Measurements from ENCODE around the gene PPIF. TPM values are rescaled to one million over a fixed set of nuclear protein-coding genes. Genes with fewer than 3 reads are reported as not detected.

Gene PPIF
- total RNA-seq, 3 donors from 2014 or later, result 54.6 to 88.5 (median 77.3) TPM

DNA sequence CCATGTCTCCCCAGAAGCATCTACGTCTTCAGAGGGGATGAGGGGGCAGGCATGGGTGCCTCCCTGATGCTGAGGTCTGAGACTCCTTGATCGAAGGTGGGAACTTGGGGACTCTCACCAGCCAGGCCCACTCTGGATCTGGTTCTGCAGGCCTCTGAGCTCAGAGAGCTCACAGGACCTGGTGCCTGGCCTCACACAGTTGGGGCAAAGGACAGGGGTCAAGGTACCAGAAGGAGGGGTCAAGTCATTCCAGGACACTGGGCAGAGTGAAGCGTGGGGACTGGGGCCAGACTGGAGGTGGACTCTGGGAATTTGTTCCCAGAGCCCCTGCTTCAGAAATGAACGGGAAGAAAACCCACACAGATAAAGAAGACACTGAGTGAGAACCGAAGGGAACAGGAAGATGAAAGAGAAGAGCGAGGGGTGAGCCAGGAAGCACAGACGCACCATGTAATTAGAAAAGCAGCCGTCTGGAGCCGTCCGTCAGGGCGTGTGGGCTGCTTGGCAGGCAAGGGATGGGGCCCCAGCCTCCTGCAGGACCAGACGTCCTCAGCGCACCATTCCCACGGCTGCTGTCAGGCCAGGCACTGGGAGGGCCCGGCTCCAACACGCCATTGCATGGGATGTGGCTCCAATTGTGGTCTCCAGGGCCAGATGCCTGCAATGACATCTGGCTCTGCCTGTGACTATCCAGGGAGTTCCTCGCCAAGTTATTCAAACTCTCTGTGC, 50.5 kb downstream of the PPIF start:
- Histone ChIP-seq H3K4me1 (ENCODE audit: low read depth) (peaks cover 7% of the 10 kb centered on the region), H3K36me3 (ENCODE audit: low read depth) (no peaks in the 10 kb centered on the region), H3K9me3 (no peaks in the 10 kb centered on the region), H3K4me3 (no peak overlapping the region)
- TF ChIP-seq, protein P1, sequence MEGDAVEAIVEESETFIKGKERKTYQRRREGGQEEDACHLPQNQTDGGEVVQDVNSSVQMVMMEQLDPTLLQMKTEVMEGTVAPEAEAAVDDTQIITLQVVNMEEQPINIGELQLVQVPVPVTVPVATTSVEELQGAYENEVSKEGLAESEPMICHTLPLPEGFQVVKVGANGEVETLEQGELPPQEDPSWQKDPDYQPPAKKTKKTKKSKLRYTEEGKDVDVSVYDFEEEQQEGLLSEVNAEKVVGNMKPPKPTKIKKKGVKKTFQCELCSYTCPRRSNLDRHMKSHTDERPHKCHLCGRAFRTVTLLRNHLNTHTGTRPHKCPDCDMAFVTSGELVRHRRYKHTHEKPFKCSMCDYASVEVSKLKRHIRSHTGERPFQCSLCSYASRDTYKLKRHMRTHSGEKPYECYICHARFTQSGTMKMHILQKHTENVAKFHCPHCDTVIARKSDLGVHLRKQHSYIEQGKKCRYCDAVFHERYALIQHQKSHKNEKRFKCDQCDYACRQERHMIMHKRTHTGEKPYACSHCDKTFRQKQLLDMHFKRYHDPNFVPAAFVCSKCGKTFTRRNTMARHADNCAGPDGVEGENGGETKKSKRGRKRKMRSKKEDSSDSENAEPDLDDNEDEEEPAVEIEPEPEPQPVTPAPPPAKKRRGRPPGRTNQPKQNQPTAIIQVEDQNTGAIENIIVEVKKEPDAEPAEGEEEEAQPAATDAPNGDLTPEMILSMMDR (IDR thresholded peaks at IDR 0.05), result no peak
- ATAC-seq (no peak), DNase-seq (peak in 1 of 3 donors; percentile 22)
- intact Hi-C loops (cut with DNase I, micrococcal nuclease), result no loop called here

- intact Hi-C loops (cut with DNase I, micrococcal nuclease), result no loop called here
- Histone ChIP-seq H3K4me3 (no peak overlapping the region), H3K4me1 (ENCODE audit: low read depth) (peaks cover 7% of the 10 kb centered on the region), H3K36me3 (ENCODE audit: low read depth) (no peaks in the 10 kb centered on the region), H3K9me3 (no peaks in the 10 kb centered on the region)
- ATAC-seq (no peak), DNase-seq (no peak)
- TF ChIP-seq, protein P1 (IDR thresholded peaks at IDR 0.05), result no peak
Observed at GRCh38 chr10:79398642-79399041, 51.4 kb downstream of the PPIF start.

DNA sequence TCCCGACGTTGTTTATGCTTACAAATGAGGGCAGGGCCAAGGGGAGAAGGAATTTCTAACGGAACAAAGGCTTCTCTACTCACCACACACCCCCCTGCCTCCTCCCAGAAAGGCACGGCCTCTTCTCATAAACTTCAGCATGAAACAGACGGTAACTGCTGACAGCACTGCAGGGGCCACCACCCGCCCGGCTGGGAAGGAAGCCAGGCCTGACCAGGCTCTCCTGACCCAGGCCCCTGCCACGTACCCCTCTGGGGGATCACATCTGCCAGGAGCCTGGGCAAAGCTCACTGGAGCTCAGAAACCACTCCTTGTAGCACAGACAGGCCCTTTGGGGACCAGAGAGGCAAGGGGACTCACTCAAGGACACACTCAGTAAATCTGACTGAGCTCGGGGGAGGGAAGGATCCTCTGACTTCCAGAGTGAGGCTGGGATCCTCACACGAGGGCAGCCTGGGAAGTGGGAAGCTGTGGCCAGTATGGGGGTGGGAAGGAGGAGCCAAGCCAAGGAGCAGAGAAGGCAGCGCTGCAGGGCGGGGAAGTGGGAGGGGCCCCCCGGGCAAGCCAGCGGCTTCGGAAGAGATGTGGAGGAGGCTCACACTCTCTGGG, 52.1 kb downstream of the PPIF start:
- peaks cover 13% of the 10 kb centered on the region for H3K4me1 ChIP-seq (ENCODE audit: low read depth)
- H3K36me3 ChIP-seq (ENCODE audit: low read depth), result no peaks in the 10 kb centered on the region
- H3K4me3 ChIP-seq, result no peak overlapping the region
- DNase-seq (peak; percentile 79 to 82 (median 81)), ATAC-seq (peak; percentile 83)
- intact Hi-C loops (cut with DNase I, micrococcal nuclease), result no loop called here
- TF ChIP-seq, protein P1 (IDR thresholded peaks at IDR 0.05), result no peak
- no peaks in the 10 kb centered on the region for H3K9me3 ChIP-seq

DNA sequence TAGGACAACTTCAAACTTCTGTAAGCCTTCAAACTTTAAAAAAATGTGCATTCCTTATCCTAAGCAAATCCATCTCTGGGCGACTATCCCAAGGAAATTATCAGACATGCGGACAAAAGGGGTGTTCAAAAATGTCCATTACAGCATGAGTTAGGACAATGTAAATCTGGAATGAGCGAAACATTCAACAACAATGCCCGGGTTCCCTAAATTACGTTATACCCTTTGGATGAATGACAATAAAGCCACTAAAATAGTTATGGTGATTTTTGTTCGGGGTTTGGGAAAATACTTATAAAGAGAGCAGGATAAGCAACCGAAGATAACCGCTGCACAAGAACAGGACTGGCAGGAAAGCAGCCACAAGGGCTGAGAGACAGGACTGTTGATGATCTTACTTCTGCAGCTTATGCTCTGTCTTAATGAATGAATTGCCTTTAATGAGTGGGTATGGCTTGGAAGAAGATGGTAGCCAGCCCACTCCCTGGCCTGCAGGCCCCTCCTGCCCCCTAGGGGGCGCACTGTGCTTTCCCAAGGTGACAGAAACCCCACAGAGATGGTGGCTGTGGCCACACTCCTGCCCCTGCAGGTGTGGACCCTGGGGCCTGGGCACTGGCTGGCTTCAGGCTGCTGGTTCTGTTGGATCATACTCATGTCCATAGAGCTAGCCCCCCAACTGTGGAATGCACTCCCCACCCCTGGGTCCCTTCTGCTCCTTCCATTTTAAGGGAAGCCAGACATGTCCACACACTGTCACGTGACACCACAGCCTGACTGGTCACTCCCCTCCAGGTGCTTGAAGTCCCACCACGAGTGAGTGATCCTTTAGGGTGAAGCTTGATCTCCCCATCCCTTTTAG, 53.1 kb downstream of the PPIF start:
- no peak overlapping the region for H3K4me3 ChIP-seq
- no peaks in the 10 kb centered on the region for H3K36me3 ChIP-seq (ENCODE audit: low read depth)
- no peaks in the 10 kb centered on the region for H3K9me3 ChIP-seq
- TF ChIP-seq, protein P1 (IDR thresholded peaks at IDR 0.05), result peak; percentile 14
- intact Hi-C loops (cut with DNase I, micrococcal nuclease), result loop anchor here in 1 of 2 donors (5.0 kb wide), 1 partner anchor 42 kb away; no protein-coding TSS in a partner anchor
- DNase-seq (peak; percentile 46 to 65 (median 61)), ATAC-seq (peak; percentile 27)
- peaks cover 13% of the 10 kb centered on the region for H3K4me1 ChIP-seq (ENCODE audit: low read depth)

DNA sequence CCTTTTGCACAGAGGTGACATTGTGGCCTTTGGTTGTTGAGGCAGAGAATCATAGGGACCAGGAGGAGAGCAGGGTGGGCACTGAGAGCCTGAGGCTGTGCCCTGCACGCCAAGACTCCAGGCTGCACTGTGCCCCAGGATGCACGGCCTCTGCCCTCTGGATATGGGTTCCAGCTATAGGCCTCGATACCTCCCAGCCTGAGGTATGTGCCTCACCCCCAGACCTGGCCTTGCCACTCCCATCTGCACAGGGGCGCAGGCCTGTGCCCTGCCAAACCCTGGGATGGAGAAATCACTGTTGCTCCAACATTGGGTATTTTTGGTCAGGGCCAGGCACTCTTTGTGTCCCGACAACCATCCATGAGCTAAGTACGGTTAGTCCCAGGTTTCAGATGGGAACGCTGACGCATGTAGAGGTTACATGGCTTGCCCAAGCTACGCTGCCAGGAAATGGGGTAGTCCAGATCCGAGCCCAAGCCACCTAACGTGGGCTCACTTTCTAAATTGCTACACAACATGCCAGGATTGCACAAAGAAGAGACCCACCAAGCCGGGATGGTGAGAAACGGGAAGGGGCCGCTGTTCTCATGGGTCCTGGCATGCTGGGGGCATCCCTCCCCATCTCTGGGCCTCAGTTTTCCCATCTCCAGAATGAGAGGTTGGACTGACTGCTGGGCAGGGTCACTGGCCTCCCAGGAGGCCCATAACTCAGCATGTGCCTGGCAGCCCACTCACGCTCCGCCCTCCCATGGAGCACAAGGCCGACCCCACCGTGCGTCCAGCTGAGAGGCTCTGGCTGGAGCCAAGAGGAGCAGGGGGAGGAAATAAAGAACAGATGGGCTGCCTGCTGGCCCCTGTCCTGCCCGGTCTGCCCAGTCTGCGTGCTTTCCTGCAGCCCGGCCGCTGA, 54.0 kb downstream of the PPIF start:
- no peak for ATAC-seq
- TF ChIP-seq, protein P1 (IDR thresholded peaks at IDR 0.05), result no peak
- DNase-seq, result peak in 2 of 3 donors; percentile 47 to 68
- Histone ChIP-seq H3K4me1 (ENCODE audit: low read depth) (peaks cover 16% of the 10 kb centered on the region), H3K4me3 (no peak overlapping the region), H3K9me3 (no peaks in the 10 kb centered on the region), H3K36me3 (ENCODE audit: low read depth) (no peaks in the 10 kb centered on the region)
- intact Hi-C loops (cut with DNase I, micrococcal nuclease), result loop anchor here in 1 of 2 donors (5.0 kb wide), 1 partner anchor 41 kb away; no protein-coding TSS in a partner anchor

Data from mucosa of descending colon (tissue), 3 donors.